Natural killer cell (primary cell): ENCODE data around the gene RTN4. TPM values are rescaled to one million over a fixed set of nuclear protein-coding genes. Genes with fewer than 3 reads are reported as not detected.

Source experiments
- ATAC-seq, 3 donors: fragments of 150-1000 bp in 2 of 3; fragments of 200-7000 bp in 1 of 3; cut with Tn5 transposase; 1 replicate in 1 of 3; 2 replicates in 2 of 3; pipeline ENCODE4 v1.10.0; 2021; ENCODE audit warnings: mild to moderate bottlenecking in 2 of 3, moderate library complexity in 2 of 3
- DNase-seq, 2 donors: peaks; one replicate each; pipeline versions ENCODE4 v3.0.0 to v3.0.0-alpha.2; 2013 to 2021; ENCODE audit warnings: mixed read lengths in 1 of 2
- H3K27ac ChIP-seq: one replicate; pipeline ENCODE4 v1.5.1; 2013; ENCODE audit warnings: mild to moderate bottlenecking, low read length
- H3K27me3 ChIP-seq: one replicate; pipeline ENCODE4 v1.6.1; 2013; ENCODE audit warnings: low read length; ENCODE audit not compliant: control insufficient read depth, insufficient read depth
- H3K36me3 ChIP-seq: one replicate; pipeline ENCODE4 v1.6.1; 2013; ENCODE audit warnings: low read length; ENCODE audit not compliant: control insufficient read depth, insufficient read depth
- H3K4me1 ChIP-seq: one replicate; pipeline ENCODE4 v1.6.1; 2013; ENCODE audit warnings: low read length; ENCODE audit not compliant: control insufficient read depth, insufficient read depth
- H3K4me3 ChIP-seq: one replicate; pipeline ENCODE4 v1.5.1; 2013; ENCODE audit warnings: low read length
- H3K9me3 ChIP-seq: one replicate; pipeline ENCODE4 v1.6.1; 2013; ENCODE audit warnings: low read length; ENCODE audit not compliant: control insufficient read depth, insufficient read depth
- H3K27ac Mint-ChIP-seq, 2 donors: one replicate each; pipeline ENCODE4 v1.8.0; 2022; ENCODE audit warnings: mild to moderate bottlenecking in 2 of 2, mixed read lengths in 2 of 2, moderate library complexity in 1 of 2
- H3K27me3 Mint-ChIP-seq, 2 donors: one replicate each; pipeline ENCODE4 v1.8.0; 2022; ENCODE audit warnings: low read depth in 2 of 2, mixed read lengths in 2 of 2
- H3K36me3 Mint-ChIP-seq: one replicate; pipeline ENCODE4 v1.8.0; 2022; ENCODE audit warnings: mixed read lengths
- H3K4me1 Mint-ChIP-seq, 2 donors: one replicate each; pipeline ENCODE4 v1.8.0; 2022; ENCODE audit warnings: mixed read lengths in 2 of 2
- H3K4me3 Mint-ChIP-seq: one replicate; pipeline ENCODE4 v1.8.0; 2022; ENCODE audit warnings: mild to moderate bottlenecking, moderate library complexity, mixed read lengths
- H3K9me3 Mint-ChIP-seq, 2 donors: one replicate each; pipeline ENCODE4 v1.8.0; 2022; ENCODE audit warnings: mixed read lengths in 2 of 2
- CTCF ChIP-seq: fragments of 200-600 bp; IDR thresholded peaks from one replicate; pipeline ENCODE4 v1.8.0; 2022; ENCODE audit warnings: antibody characterized with exemption
- WGBS: methylation state at CpG from one replicate; pipeline ENCODE4 v1.1.7; 2013; ENCODE audit warnings: missing lambda C conversion rate; ENCODE audit not compliant: insufficient coverage; 5-methylcytosine and 5-hydroxymethylcytosine counted together
- intact Hi-C: fragments of 100-400 bp; cut with micrococcal nuclease; formaldehyde crosslinking; loops from one replicate; pipeline ENCODE4 v1.14.2; 2022
- total RNA-seq, 4 donors: library from RNA; stranded (reverse); fragments of 120-200 nt in 1 of 4; gene quantifications; one replicate each; pipeline versions ENCODE4 v1.2.3 to v1.2.4, GENCODE V29; 2013 to 2022

The RTN4 gene
- total RNA-seq, 3 donors from 2014 or later (not counting 1 experiment from before 2014, with no cell fraction given), result 100 to 117 (median 109) TPM

- H3K27me3 ChIP-seq, result no peaks in the 10 kb centered on the region
- Mint-ChIP-seq H3K9me3 (no peaks in the 10 kb centered on the region), H3K4me3 (no peak overlapping the region), H3K4me1 (peaks cover 47 to 54% of the 10 kb centered on the region in 2 donors), H3K27ac (peak overlapping the region in 1 of 2 donors; percentile 88), H3K27me3 (no peaks in the 10 kb centered on the region), H3K36me3 (no peaks in the 10 kb centered on the region)
- ATAC-seq, result no peak
- no peaks in the 10 kb centered on the region for H3K36me3 ChIP-seq
- peaks cover 8% of the 10 kb centered on the region for H3K4me1 ChIP-seq
- intact Hi-C loops, result no loop called here
- no peak for DNase-seq
- H3K9me3 ChIP-seq, result no peaks in the 10 kb centered on the region
- WGBS, result 85% methylated on average over 8 of the region's 8 CpGs
- no peak overlapping the region for H3K27ac ChIP-seq
- H3K4me3 ChIP-seq, result no peak overlapping the region
- TF ChIP-seq CTCF, result no peak
These were observed 96.1 kb downstream of the RTN4 start for GRCh38 chr2:54954158-54954557.

DNA sequence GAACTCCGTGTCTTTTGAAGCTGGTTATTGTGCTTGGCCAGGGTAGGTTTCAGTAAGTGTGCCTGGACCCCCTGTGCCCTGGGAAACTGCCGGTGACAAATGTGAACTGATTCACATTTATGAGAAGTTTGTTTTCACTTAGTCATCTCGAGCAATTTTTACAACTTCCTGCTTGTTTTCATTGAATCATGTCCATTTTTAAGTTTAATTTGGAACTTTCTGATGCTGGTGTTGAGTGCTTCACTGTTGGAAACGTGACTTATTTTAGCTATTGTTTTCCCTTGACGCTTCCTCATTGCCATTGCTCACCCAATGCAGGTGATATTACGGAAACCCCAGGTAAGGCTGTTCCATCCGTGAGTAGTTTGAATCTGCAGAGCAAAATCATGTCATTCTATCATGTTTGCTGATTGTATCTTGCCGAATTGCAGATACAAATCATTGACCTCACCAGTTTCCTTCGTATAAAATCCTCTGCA lies 97.2 kb downstream of the RTN4 start:
- Mint-ChIP-seq H3K27me3 (no peaks in the 10 kb centered on the region), H3K9me3 (no peaks in the 10 kb centered on the region), H3K4me3 (no peak overlapping the region), H3K4me1 (peaks cover 48 to 54% of the 10 kb centered on the region in 2 donors), H3K27ac (no peak overlapping the region), H3K36me3 (no peaks in the 10 kb centered on the region)
- 64% methylated on average over 9 of the region's 9 CpGs for WGBS
- Histone ChIP-seq H3K4me1 (peaks cover 8% of the 10 kb centered on the region), H3K27me3 (no peaks in the 10 kb centered on the region), H3K9me3 (no peaks in the 10 kb centered on the region), H3K36me3 (no peaks in the 10 kb centered on the region), H3K4me3 (no peak overlapping the region), H3K27ac (no peak overlapping the region)
- DNase-seq (no peak), ATAC-seq (no peak)
- no peak for TF ChIP-seq CTCF
- intact Hi-C loops, result no loop called here

DNA sequence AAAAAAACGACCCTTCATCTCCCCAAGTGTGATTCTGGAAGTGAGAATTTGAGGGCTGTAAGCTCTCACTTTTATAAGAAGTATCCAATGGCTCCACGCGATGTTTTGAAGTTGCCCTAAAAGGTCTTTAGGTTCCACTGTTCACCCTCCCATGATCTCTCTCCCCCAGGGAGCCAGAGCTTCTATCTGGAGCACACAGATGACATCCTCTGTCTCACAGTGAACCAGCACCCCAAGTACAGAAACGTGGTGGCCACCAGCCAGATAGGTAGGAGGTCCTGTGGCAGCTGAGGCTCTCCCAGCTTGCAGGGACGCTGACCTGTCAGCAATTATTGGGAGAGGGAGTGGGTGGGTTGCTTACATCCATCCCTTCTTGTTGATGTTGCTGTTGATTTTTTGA lies 97.8 kb downstream of the RTN4 start:
- peaks cover 48 to 54% of the 10 kb centered on the region in 2 donors for H3K4me1 Mint-ChIP-seq
- no peaks in the 10 kb centered on the region for H3K36me3 Mint-ChIP-seq
- Histone ChIP-seq H3K27me3 (no peaks in the 10 kb centered on the region), H3K4me1 (peaks cover 8% of the 10 kb centered on the region), H3K9me3 (no peaks in the 10 kb centered on the region), H3K4me3 (no peak overlapping the region), H3K27ac (no peak overlapping the region), H3K36me3 (no peaks in the 10 kb centered on the region)
- 84% methylated on average over 4 of the region's 5 CpGs for WGBS
- no peaks in the 10 kb centered on the region for H3K9me3 Mint-ChIP-seq
- H3K4me3 Mint-ChIP-seq, result no peak overlapping the region
- intact Hi-C loops, result no loop called here
- H3K27ac Mint-ChIP-seq, result no peak overlapping the region
- no peak for DNase-seq
- no peak for TF ChIP-seq CTCF
- H3K27me3 Mint-ChIP-seq, result no peaks in the 10 kb centered on the region
- no peak for ATAC-seq

- no peaks in the 10 kb centered on the region for H3K36me3 Mint-ChIP-seq
- TF ChIP-seq CTCF, result no peak
- H3K27me3 ChIP-seq, result no peaks in the 10 kb centered on the region
- H3K4me3 ChIP-seq, result no peak overlapping the region
- 91% methylated on average over 3 of the region's 3 CpGs for WGBS
- no peaks in the 10 kb centered on the region for H3K36me3 ChIP-seq
- peaks cover 13% of the 10 kb centered on the region for H3K4me1 ChIP-seq
- H3K4me1 Mint-ChIP-seq, result peaks cover 48 to 50% of the 10 kb centered on the region in 2 donors
- ATAC-seq, result no peak
- no peak overlapping the region for H3K4me3 Mint-ChIP-seq
- H3K27me3 Mint-ChIP-seq, result no peaks in the 10 kb centered on the region
- intact Hi-C loops, result no loop called here
- peak overlapping the region in 1 of 2 donors; percentile 34 for H3K27ac Mint-ChIP-seq
- H3K9me3 ChIP-seq, result no peaks in the 10 kb centered on the region
- no peak for DNase-seq
- no peaks in the 10 kb centered on the region for H3K9me3 Mint-ChIP-seq
- no peak overlapping the region for H3K27ac ChIP-seq
These were observed 99.4 kb downstream of the RTN4 start for GRCh38 chr2:54950811-54951210.
